ENCODE data around the gene LRIG3. TPM values are rescaled to one million over a fixed set of nuclear protein-coding genes. Genes with fewer than 3 reads are reported as not detected.

Gene LRIG3
- total RNA-seq, 2 experiments from 2014 or later, result not detected

DNA sequence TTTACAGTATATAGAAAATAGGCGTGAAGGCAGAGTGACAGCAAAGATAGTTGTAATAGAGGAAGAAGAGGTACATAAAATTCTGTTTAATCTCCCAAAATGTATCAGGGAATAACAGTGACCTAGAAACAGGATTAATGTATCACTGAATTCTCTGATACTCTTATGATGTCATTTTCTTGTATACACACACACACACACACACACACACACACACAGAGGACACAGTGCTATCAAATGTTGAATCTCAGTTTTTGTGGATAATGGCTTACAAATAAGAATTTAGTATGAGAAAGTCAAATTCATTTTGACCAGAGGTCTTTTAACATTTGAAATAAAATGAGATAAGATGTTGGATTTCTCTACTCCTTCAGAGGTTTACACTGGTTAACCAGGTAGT lies 4.3 kb upstream of the LRIG3 start:
- H3K27ac Mint-ChIP-seq, result no peak overlapping the region
- H3K4me1 Mint-ChIP-seq, result peaks cover 5% of the 10 kb centered on the region
- DNase-seq, result no peak
- no peaks in the 10 kb centered on the region for H3K36me3 Mint-ChIP-seq (ENCODE audit: low read depth)
- H3K9me3 Mint-ChIP-seq, result no peaks in the 10 kb centered on the region
- H3K27me3 Mint-ChIP-seq, result peaks cover 13% of the 10 kb centered on the region
- ChIA-PET CTCF (no interaction called here), POLR2A (no interaction called here)
- H3K4me3 Mint-ChIP-seq, result no peak overlapping the region

DNA sequence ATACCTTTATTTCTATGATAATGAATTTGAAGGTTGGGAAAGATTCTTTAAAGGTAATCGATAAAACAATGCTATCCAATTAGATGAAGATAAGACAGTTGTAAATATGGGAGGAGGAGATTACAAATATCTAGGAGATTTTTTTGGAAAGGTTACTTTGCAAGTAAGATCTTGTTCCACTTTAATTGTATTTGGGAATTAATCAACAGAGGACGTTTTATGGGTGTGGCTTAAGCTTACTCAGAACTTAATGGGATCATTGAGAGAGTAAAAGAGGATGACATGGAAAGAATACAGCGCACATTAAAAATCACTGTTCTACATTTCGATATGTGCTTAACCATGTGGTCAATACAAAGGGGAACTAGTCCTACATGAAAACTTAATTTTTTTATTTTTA lies 3.5 kb upstream of the LRIG3 start:
- H3K36me3 Mint-ChIP-seq (ENCODE audit: low read depth), result no peaks in the 10 kb centered on the region
- CTCF ChIA-PET, result no interaction called here
- POLR2A ChIA-PET, result no interaction called here
- no peak overlapping the region for H3K4me3 Mint-ChIP-seq
- H3K27ac Mint-ChIP-seq, result no peak overlapping the region
- H3K4me1 Mint-ChIP-seq, result peaks cover 5% of the 10 kb centered on the region
- DNase-seq, result no peak
- no peaks in the 10 kb centered on the region for H3K9me3 Mint-ChIP-seq
- H3K27me3 Mint-ChIP-seq, result peaks cover 19% of the 10 kb centered on the region

DNA sequence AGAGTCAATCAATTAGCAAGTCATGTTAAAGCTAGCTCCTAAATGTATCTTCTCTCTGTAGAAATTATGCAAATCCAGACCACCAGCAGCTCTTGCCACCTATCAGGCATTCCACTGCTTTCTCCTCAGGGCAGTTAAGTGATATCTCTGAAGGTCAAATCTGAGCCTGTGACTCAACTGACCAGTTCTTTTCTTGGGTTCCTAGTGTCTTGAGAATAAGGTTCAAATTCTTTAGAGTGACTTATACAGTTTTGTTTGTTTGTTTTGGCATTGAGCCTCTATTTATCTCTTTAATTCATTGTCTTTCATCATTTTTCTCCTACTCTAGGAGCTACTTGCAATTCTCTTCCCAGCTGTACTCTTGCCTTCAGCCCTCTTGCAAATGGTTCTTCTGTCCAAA lies 2.5 kb upstream of the LRIG3 start:
- ChIA-PET CTCF (no interaction called here), POLR2A (no interaction called here)
- Mint-ChIP-seq H3K36me3 (ENCODE audit: low read depth) (no peaks in the 10 kb centered on the region), H3K4me1 (peaks cover 5% of the 10 kb centered on the region), H3K9me3 (no peaks in the 10 kb centered on the region), H3K4me3 (no peak overlapping the region), H3K27ac (no peak overlapping the region), H3K27me3 (peaks cover 27% of the 10 kb centered on the region)
- DNase-seq, result no peak

DNA sequence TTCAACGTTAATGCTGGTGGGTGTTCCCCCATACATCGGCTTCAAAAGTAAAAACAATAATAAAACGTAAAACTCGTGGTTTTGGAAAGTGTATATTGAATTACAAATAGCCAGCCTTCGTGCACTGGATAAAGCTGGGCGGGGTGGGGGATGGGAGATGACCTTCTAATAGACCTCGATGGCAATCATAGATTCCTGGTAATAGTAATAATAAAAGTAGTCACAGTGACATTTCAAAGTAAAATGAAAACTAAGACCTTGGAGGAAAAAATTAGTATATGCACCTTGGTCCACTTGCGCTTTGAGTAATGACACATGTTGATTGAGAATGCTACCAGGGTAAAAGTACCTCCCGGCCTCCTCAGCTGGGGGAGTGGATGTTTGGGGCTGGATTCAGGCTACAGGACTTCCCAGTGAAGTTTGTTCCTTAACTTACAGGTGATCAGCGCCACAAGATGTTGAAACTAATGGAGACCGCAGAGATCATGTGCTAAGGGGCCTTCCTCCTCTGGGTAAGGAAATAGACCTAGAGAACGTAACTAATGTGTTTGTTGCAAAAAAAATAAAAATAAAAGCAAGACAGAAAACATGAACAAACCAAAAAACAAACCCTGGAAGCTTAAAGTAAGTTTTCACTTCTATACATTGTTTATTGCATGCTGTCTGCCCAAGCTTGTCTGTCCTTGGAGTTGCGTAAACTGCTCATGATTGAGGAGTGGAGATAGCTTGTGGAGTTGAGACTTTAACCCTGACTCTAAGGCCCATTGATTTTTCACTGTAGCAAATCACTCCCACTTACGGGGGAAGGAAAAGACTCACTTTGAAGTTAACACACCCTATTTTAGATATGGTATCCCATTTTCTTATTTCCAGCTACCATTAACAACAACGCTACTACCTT lies 907 bp upstream of the LRIG3 start:
- CTCF ChIA-PET, result no interaction called here
- Mint-ChIP-seq H3K4me1 (peaks cover 5% of the 10 kb centered on the region), H3K27me3 (peaks cover 32% of the 10 kb centered on the region), H3K4me3 (no peak overlapping the region), H3K36me3 (ENCODE audit: low read depth) (no peaks in the 10 kb centered on the region), H3K27ac (no peak overlapping the region), H3K9me3 (no peaks in the 10 kb centered on the region)
- DNase-seq, result no peak
- POLR2A ChIA-PET, result no interaction called here

- Mint-ChIP-seq H3K4me3 (no peak overlapping the region), H3K4me1 (peaks cover 5% of the 10 kb centered on the region), H3K27me3 (peaks cover 32% of the 10 kb centered on the region), H3K36me3 (ENCODE audit: low read depth) (no peaks in the 10 kb centered on the region), H3K27ac (no peak overlapping the region), H3K9me3 (no peaks in the 10 kb centered on the region)
- CTCF ChIA-PET, result no interaction called here
- POLR2A ChIA-PET, result no interaction called here
- DNase-seq, result no peak
Measured at GRCh38 chr12:58919231-58920101, 838 bp downstream of the LRIG3 start.

DNA sequence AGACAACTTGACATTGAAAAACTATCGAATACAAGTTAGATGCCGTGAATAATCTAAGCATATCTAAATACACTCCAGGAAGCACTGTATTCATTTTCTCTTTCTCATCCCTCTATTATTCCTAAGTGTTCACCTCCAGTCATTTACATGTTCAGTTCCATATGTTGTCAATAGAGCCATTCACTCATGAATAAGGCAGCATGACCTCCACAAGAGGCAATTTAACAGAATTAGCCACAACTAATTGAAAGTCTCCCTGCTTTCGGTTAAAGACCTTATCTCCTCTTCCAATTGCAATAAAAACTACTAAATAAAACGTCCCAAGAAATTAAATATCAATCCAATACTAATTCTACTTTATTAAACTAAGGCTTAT lies 1.8 kb downstream of the LRIG3 start:
- peaks cover 5% of the 10 kb centered on the region for H3K4me1 Mint-ChIP-seq
- no peak overlapping the region for H3K4me3 Mint-ChIP-seq
- H3K27ac Mint-ChIP-seq, result no peak overlapping the region
- peaks cover 32% of the 10 kb centered on the region for H3K27me3 Mint-ChIP-seq
- H3K36me3 Mint-ChIP-seq (ENCODE audit: low read depth), result no peaks in the 10 kb centered on the region
- CTCF ChIA-PET, result no interaction called here
- no peaks in the 10 kb centered on the region for H3K9me3 Mint-ChIP-seq
- POLR2A ChIA-PET, result no interaction called here
- DNase-seq, result no peak

- no peak for DNase-seq
- H3K27me3 Mint-ChIP-seq, result peaks cover 31% of the 10 kb centered on the region
- H3K36me3 Mint-ChIP-seq (ENCODE audit: low read depth), result no peaks in the 10 kb centered on the region
- H3K27ac Mint-ChIP-seq, result no peak overlapping the region
- H3K4me3 Mint-ChIP-seq, result no peak overlapping the region
- H3K9me3 Mint-ChIP-seq, result no peaks in the 10 kb centered on the region
- ChIA-PET POLR2A (no interaction called here), CTCF (no interaction called here)
- H3K4me1 Mint-ChIP-seq, result peaks cover 5% of the 10 kb centered on the region
Measured at GRCh38 chr12:58917699-58918468, 2.4 kb downstream of the LRIG3 start.

DNA sequence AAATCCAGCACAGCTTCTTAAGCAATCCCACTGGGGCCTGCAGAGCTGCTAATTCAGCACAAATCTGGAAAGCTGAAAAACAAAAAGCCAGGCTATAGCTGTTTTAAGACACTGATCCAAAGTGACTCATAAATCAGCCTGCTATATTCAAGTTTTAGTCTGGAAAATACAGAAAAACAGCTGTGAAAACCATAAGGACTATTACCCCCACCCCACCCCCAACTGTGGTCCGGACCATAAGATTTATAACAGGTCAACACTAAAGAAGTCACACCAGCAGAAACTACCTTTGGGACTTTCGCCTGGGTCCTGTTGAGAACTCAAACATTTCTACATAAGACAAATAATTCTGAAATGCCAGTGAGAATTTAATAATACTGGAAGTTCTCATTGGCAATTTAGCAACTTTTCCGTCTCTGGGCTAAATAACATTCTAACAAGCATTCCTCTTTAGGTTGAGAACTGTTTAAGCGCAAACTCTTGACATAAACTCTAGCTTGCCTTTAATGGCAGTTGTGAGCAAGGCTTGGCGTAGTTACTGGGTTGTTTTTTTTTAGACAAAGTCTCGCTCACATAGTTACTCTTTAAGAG lies 3.3 kb downstream of the LRIG3 start:
- ChIA-PET CTCF (interaction anchor here (0.6 kb wide), 1 partner anchor 1262 kb away, joined by 4 read pairs; no protein-coding TSS in a partner anchor), POLR2A (no interaction called here)
- peaks cover 5% of the 10 kb centered on the region for H3K4me1 Mint-ChIP-seq
- H3K27ac Mint-ChIP-seq, result no peak overlapping the region
- DNase-seq, result no peak
- H3K9me3 Mint-ChIP-seq, result no peaks in the 10 kb centered on the region
- no peaks in the 10 kb centered on the region for H3K36me3 Mint-ChIP-seq (ENCODE audit: low read depth)
- peaks cover 31% of the 10 kb centered on the region for H3K27me3 Mint-ChIP-seq
- no peak overlapping the region for H3K4me3 Mint-ChIP-seq

DNA sequence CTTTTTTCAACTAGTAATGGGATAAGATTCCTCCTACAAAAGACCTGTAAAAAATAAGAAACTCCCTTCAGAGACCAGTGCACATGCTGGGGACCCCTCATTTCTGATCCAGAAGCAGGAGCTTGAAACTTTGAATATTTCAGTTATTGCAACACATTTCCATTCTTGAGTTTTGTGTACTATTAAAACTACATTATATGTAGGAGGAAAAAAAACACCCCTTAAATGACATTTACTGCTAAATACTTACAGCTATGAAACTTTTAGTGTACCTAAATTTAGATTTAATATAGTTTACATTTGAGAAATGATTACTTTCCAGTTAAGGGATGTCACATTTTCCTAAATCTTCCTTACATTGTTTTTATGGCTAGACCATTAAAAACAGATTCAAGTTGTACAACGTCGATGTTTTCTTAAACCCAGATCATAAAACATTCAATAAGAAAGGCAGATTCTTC lies 4.1 kb downstream of the LRIG3 start:
- ChIA-PET CTCF (no interaction called here), POLR2A (no interaction called here)
- Mint-ChIP-seq H3K9me3 (no peaks in the 10 kb centered on the region), H3K4me3 (no peak overlapping the region), H3K27me3 (peaks cover 27% of the 10 kb centered on the region), H3K36me3 (ENCODE audit: low read depth) (no peaks in the 10 kb centered on the region), H3K27ac (no peak overlapping the region), H3K4me1 (peaks cover 5% of the 10 kb centered on the region)
- no peak for DNase-seq

DNA sequence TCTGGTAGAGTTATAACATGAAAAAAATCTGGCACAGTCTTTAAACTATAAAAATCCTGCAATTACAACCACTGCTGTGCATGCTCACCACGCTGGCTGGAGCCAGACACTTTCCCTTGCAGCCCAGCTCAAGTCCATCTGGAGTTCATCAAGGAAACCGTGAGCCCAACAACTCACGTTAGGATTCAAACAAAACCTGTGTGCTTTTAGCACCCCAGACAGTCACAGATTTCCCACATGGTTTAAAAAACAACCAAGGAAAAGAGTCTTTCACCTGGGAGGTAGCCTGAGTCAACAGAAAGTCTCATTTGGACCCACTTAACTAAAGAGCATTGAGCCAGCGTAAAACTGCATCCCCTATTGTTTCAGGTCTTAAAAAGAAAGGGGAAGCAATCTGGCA lies 4.7 kb downstream of the LRIG3 start:
- peaks cover 5% of the 10 kb centered on the region for H3K4me1 Mint-ChIP-seq
- H3K36me3 Mint-ChIP-seq (ENCODE audit: low read depth), result no peaks in the 10 kb centered on the region
- ChIA-PET CTCF (no interaction called here), POLR2A (no interaction called here)
- no peak overlapping the region for H3K4me3 Mint-ChIP-seq
- no peaks in the 10 kb centered on the region for H3K9me3 Mint-ChIP-seq
- DNase-seq, result no peak
- H3K27ac Mint-ChIP-seq, result no peak overlapping the region
- H3K27me3 Mint-ChIP-seq, result peaks cover 23% of the 10 kb centered on the region

- DNase-seq, result no peak
- POLR2A ChIA-PET, result no interaction called here
- Mint-ChIP-seq H3K9me3 (no peaks in the 10 kb centered on the region), H3K4me1 (no peaks in the 10 kb centered on the region), H3K4me3 (no peak overlapping the region), H3K36me3 (ENCODE audit: low read depth) (no peaks in the 10 kb centered on the region), H3K27me3 (peaks cover 19% of the 10 kb centered on the region), H3K27ac (no peak overlapping the region)
- CTCF ChIA-PET, result no interaction called here
Measured at GRCh38 chr12:58915037-58915436, 5.3 kb downstream of the LRIG3 start.

- ChIA-PET CTCF (no interaction called here), POLR2A (no interaction called here)
- no peaks in the 10 kb centered on the region for H3K9me3 Mint-ChIP-seq
- H3K4me1 Mint-ChIP-seq, result no peaks in the 10 kb centered on the region
- DNase-seq, result no peak
- no peaks in the 10 kb centered on the region for H3K36me3 Mint-ChIP-seq (ENCODE audit: low read depth)
- H3K27me3 Mint-ChIP-seq, result peaks cover 18% of the 10 kb centered on the region
- no peak overlapping the region for H3K4me3 Mint-ChIP-seq
- no peak overlapping the region for H3K27ac Mint-ChIP-seq
Measured at GRCh38 chr12:58914457-58914856, 5.8 kb downstream of the LRIG3 start.

GRCh38 chr12:58907391-58907790 lies 12.9 kb downstream of the LRIG3 start:
- ChIA-PET POLR2A (no interaction called here), CTCF (no interaction called here)
- DNase-seq, result no peak
- H3K4me1 Mint-ChIP-seq, result no peaks in the 10 kb centered on the region
- H3K27me3 Mint-ChIP-seq, result no peaks in the 10 kb centered on the region
- H3K27ac Mint-ChIP-seq, result no peak overlapping the region
- no peaks in the 10 kb centered on the region for H3K9me3 Mint-ChIP-seq
- no peaks in the 10 kb centered on the region for H3K36me3 Mint-ChIP-seq (ENCODE audit: low read depth)
- no peak overlapping the region for H3K4me3 Mint-ChIP-seq

Measured in activated CD4-positive, alpha-beta T cell treated with anti-CD3 and anti-CD28 coated beads, Interleukin-2, amount 10 ng/mL, durations not matched to agents 7 days and 5 days (primary cell).